ENCODE data around the gene FGF3. TPM values are rescaled to one million over a fixed set of nuclear protein-coding genes. Genes with fewer than 3 reads are reported as not detected.

The FGF3 gene
- total RNA-seq, 1 donor from 2014 or later, result not detected

DNA sequence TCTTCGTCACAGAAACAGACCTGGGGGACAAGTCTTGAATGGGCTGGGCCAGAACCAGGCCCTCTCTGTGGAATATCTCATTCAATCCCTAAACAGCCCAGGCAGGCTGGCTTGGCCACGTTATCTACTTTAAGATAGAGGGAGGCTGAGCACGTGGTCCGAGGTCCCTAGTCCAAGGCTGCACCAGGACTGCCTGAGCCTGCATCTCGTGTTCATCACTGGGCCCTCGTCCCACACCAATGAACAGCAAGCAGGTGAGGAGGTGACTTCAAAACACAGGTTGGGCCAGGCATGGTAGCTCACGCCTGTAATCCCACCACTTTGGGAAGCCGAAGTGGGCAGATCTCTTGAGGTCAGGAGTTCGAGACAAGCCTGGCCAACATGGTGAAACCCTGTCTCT lies 20.3 kb upstream of the FGF3 start:
- H3K4me3 ChIP-seq, result no peak overlapping the region
- peaks cover 37% of the 10 kb centered on the region for H3K4me1 ChIP-seq
- H3K79me2 ChIP-seq (ENCODE audit: low read depth), result no peaks in the 10 kb centered on the region
- H3K27me3 ChIP-seq, result no peaks in the 10 kb centered on the region
- H3F3A ChIP-seq (ENCODE audit: low read depth), result peaks cover 41% of the 10 kb centered on the region
- Mint-ChIP-seq H3K36me3 (no peaks in the 10 kb centered on the region), H3K4me3 (no peak overlapping the region), H3K27ac (no peak overlapping the region), H3K9me3 (peaks cover 2% of the 10 kb centered on the region), H3K27me3 (ENCODE audit: insufficient read depth, low read depth) (peaks cover 8% of the 10 kb centered on the region), H3K4me1 (peaks cover 24% of the 10 kb centered on the region)
- H3K9ac ChIP-seq, result no peak overlapping the region
- no peaks in the 10 kb centered on the region for H3K36me3 ChIP-seq
- H3K9me3 ChIP-seq (ENCODE audit: low read depth), result no peaks in the 10 kb centered on the region
- TF ChIP-seq EZH2 (IDR thresholded peaks at IDR 0.05) (no peak), EZH2phosphoT487 (IDR thresholded peaks at IDR 0.05) (no peak)
- TF ChIP-seq, protein P1, sequence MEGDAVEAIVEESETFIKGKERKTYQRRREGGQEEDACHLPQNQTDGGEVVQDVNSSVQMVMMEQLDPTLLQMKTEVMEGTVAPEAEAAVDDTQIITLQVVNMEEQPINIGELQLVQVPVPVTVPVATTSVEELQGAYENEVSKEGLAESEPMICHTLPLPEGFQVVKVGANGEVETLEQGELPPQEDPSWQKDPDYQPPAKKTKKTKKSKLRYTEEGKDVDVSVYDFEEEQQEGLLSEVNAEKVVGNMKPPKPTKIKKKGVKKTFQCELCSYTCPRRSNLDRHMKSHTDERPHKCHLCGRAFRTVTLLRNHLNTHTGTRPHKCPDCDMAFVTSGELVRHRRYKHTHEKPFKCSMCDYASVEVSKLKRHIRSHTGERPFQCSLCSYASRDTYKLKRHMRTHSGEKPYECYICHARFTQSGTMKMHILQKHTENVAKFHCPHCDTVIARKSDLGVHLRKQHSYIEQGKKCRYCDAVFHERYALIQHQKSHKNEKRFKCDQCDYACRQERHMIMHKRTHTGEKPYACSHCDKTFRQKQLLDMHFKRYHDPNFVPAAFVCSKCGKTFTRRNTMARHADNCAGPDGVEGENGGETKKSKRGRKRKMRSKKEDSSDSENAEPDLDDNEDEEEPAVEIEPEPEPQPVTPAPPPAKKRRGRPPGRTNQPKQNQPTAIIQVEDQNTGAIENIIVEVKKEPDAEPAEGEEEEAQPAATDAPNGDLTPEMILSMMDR (IDR thresholded peaks at IDR 0.05), result no peak
- DNase-seq (ENCODE audit: low spot score), result no peak
- no peak overlapping the region for H3K27ac ChIP-seq
- H3K4me2 ChIP-seq, result no peak overlapping the region
- H2AFZ ChIP-seq (replicated peaks), result no peak overlapping the region
- no peaks in the 10 kb centered on the region for H4K20me1 ChIP-seq (ENCODE audit: low read depth)

DNA sequence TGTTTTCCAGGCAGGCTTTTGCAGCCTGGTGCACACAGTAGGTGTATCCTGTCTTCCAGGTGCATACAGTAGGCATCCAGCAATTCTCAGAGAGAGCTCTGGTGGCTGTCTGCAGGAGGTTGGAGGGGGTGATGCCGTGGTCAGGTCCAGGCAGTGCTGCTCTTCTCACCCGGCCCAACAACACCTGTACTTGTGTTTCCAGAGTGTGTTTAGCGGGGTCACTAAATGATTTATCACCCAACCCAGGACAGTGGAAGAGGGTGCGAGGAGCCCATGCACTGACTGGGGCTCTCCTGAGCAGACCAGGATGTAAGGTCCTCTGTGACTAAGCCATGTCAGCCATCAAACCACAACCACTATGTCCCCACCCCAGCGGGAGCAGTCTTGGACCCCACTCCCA lies 18.6 kb upstream of the FGF3 start:
- H3K36me3 Mint-ChIP-seq, result no peaks in the 10 kb centered on the region
- no peak overlapping the region for H3K27ac Mint-ChIP-seq
- DNase-seq (ENCODE audit: low spot score), result no peak
- H3K4me3 Mint-ChIP-seq, result no peak overlapping the region
- Histone ChIP-seq H3K27me3 (no peaks in the 10 kb centered on the region), H3K36me3 (no peaks in the 10 kb centered on the region), H3K4me1 (peaks cover 39% of the 10 kb centered on the region), H4K20me1 (ENCODE audit: low read depth) (no peaks in the 10 kb centered on the region), H3K9ac (no peak overlapping the region), H3K9me3 (ENCODE audit: low read depth) (no peaks in the 10 kb centered on the region), H3K4me2 (no peak overlapping the region), H3F3A (ENCODE audit: low read depth) (peaks cover 51% of the 10 kb centered on the region), H2AFZ (replicated peaks) (no peak overlapping the region), H3K4me3 (no peak overlapping the region), H3K79me2 (ENCODE audit: low read depth) (no peaks in the 10 kb centered on the region), H3K27ac (no peak overlapping the region)
- H3K4me1 Mint-ChIP-seq, result peaks cover 33% of the 10 kb centered on the region
- TF ChIP-seq, protein P1 (IDR thresholded peaks at IDR 0.05), result no peak
- TF ChIP-seq EZH2phosphoT487 (IDR thresholded peaks at IDR 0.05) (no peak), EZH2 (IDR thresholded peaks at IDR 0.05) (no peak)
- peaks cover 2% of the 10 kb centered on the region for H3K9me3 Mint-ChIP-seq
- peaks cover 11% of the 10 kb centered on the region for H3K27me3 Mint-ChIP-seq (ENCODE audit: insufficient read depth, low read depth)

DNA sequence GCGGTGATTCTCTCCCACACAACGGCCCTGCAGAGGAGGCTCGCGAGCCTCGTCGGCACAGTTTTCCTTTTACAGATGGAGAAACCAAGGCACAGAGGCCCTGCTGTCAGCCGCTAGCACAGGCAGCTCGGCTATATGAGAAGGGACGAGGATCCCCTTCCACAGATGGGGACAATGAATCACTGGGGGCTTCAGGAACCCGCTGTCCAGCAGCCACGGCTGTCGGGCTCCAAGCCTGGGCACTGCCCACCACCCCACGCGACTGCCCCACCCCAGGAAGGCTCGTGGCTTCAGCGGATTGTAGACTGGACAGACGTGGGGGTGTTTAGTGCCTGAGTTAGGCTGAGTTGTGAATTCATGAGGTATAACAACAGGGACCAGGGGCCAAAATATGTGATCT lies 17.2 kb upstream of the FGF3 start:
- no peak for DNase-seq (ENCODE audit: low spot score)
- Histone ChIP-seq H3K9me3 (ENCODE audit: low read depth) (no peaks in the 10 kb centered on the region), H2AFZ (replicated peaks) (no peak overlapping the region), H3K79me2 (ENCODE audit: low read depth) (no peaks in the 10 kb centered on the region), H3K27ac (no peak overlapping the region), H3K4me2 (no peak overlapping the region), H3K9ac (no peak overlapping the region), H3F3A (ENCODE audit: low read depth) (peaks cover 50% of the 10 kb centered on the region), H3K4me1 (peaks cover 46% of the 10 kb centered on the region), H3K4me3 (no peak overlapping the region), H4K20me1 (ENCODE audit: low read depth) (no peaks in the 10 kb centered on the region), H3K27me3 (no peaks in the 10 kb centered on the region), H3K36me3 (no peaks in the 10 kb centered on the region)
- Mint-ChIP-seq H3K4me3 (peak overlapping the region; percentile 24), H3K9me3 (peaks cover 2% of the 10 kb centered on the region), H3K4me1 (peaks cover 41% of the 10 kb centered on the region), H3K27ac (no peak overlapping the region), H3K27me3 (ENCODE audit: insufficient read depth, low read depth) (peaks cover 12% of the 10 kb centered on the region), H3K36me3 (no peaks in the 10 kb centered on the region)
- TF ChIP-seq EZH2phosphoT487 (IDR thresholded peaks at IDR 0.05) (no peak), EZH2 (IDR thresholded peaks at IDR 0.05) (no peak)
- TF ChIP-seq, protein P1 (IDR thresholded peaks at IDR 0.05), result no peak

Measured in neural progenitor cell (in vitro differentiated cells).